K562 (cell line): ENCODE data around the gene C16orf92. TPM values are rescaled to one million over a fixed set of nuclear protein-coding genes. Genes with fewer than 3 reads are reported as not detected.
A peak's percentile ranks its signal among the peaks of the same experiment; 100 is the strongest.

ENCODE experiments used
- HNRNPLL ChIP-seq: fragments of 200-400 bp; formaldehyde crosslinking; IDR thresholded peaks from 2 replicates; pipeline ENCODE4 v1.6.1; 2017; ENCODE audit warnings: low read length, low read depth, mild to moderate bottlenecking; ENCODE audit not compliant: poor library complexity, severe bottlenecking
- LCOR ChIP-seq: sonication (generic); formaldehyde crosslinking; IDR thresholded peaks from 2 replicates; pipeline ENCODE4 v1.8.0; 2022; ENCODE audit warnings: mild to moderate bottlenecking, missing genetic modification reagents
- MTA1 ChIP-seq: fragments of 450-650 bp; IDR thresholded peaks from 2 replicates; pipeline ENCODE4 v1.6.1; 2017; ENCODE audit warnings: borderline replicate concordance
- NEUROD1 ChIP-seq: fragments of 150-350 bp; IDR thresholded peaks from 2 replicates; pipeline ENCODE4 v1.6.1; 2014; ENCODE audit warnings: borderline replicate concordance, low read length, low read depth; ENCODE audit not compliant: partially characterized antibody
- NRF1 ChIP-seq, 2 experiments: fragments of 450-650 bp; IDR thresholded peaks in 1 of 2; conservative IDR thresholded peaks in 1 of 2; 2 replicates each; pipeline ENCODE4 v1.6.1; 2014; ENCODE audit warnings: mild to moderate bottlenecking in 2 of 2
- RERE ChIP-seq: sonication (generic); formaldehyde crosslinking; IDR thresholded peaks from 2 replicates; pipeline ENCODE4 v1.8.0; 2023; ENCODE audit warnings: missing genetic modification reagents, mild to moderate bottlenecking, borderline replicate concordance
- SLC30A9 ChIP-seq: fragments of 250-450 bp; sonication (Bioruptor Pico); IDR thresholded peaks from 2 replicates; pipeline ENCODE4 v1.8.0; 2022; ENCODE audit warnings: mild to moderate bottlenecking, moderate library complexity
- ZBTB11 ChIP-seq, 3 experiments: fragments of 200-800 bp in 1 of 3; fragments of 250-450 bp in 1 of 3; fragments of 450-650 bp in 1 of 3; sonication (Bioruptor Pico) in 1 of 3; sonication (Bioruptor generic) in 1 of 3; formaldehyde crosslinking in 1 of 3; IDR thresholded peaks; 2 replicates each; pipeline versions ENCODE4 v1.6.1 to v1.8.0; 2016 to 2022; ENCODE audit warnings: mild to moderate bottlenecking in 2 of 3, missing genetic modification characterization in 2 of 3, missing compliant biosample characterization in 1 of 3, moderate library complexity in 1 of 3
- ZBTB33 ChIP-seq: sonication (generic); formaldehyde crosslinking; IDR thresholded peaks from 2 replicates; pipeline ENCODE4 v1.8.1; 2023; ENCODE audit warnings: mild to moderate bottlenecking, missing genetic modification reagents
- ZNF12 ChIP-seq: sonication (generic); formaldehyde crosslinking; IDR thresholded peaks from 2 replicates; pipeline ENCODE4 v1.4.0; 2020; ENCODE audit warnings: mild to moderate bottlenecking, missing genetic modification reagents
- ZZZ3 ChIP-seq: fragments of 450-650 bp; IDR thresholded peaks from 2 replicates; pipeline ENCODE4 v1.6.1; 2016; ENCODE audit warnings: antibody characterized with exemption, mild to moderate bottlenecking, moderate library complexity
- polyA plus RNA-seq, 8 experiments: library from polyadenylated mRNA; depleted of rRNA in 4 of 8; stranded (reverse) in 5 of 8; unstranded in 3 of 8; fragments of >200 nt; fragmentation: Nextera tagmentation in 2 of 8; fragmentation: Illumina TruSeq in 1 of 8; extraction: Ambion mirVana in 2 of 8; extraction: Trizol in 1 of 8; gene quantifications; 2 replicates each; pipeline versions ENCODE4 v1.2.1 to v1.2.3, GENCODE V29; 2011 to 2014; ENCODE audit warnings: inconsistent platforms in 1 of 8, missing spikeins in 1 of 8
- total RNA-seq, 7 experiments: library from RNA; depleted of rRNA in 6 of 7; stranded (reverse); fragments of >200 nt in 6 of 7; fragmentation: Illumina TruSeq in 2 of 7; extraction: Trizol in 2 of 7; gene quantifications; 2 replicates each; pipeline versions ENCODE4 v1.2.1 to v1.2.3, GENCODE V29; 2011 to 2021; ENCODE audit warnings: low replicate concordance in 1 of 7

C16orf92 gene
- total and polyA plus RNA-seq, 9 of the 15 experiments (the other 6 are each of a cell fraction or from before 2014, with no cell fraction given) = not detected

GRCh38 chr16:30052671-30053372, 29.8 kb downstream of the C16orf92 start (continued):
- peak; percentile 60 for TF ChIP-seq HNRNPLL
- TF ChIP-seq SLC30A9 (CRISPR knock-in tag) = no peak
- peak; percentile 89 for TF ChIP-seq RERE
- peak in 1 of 3 experiments; percentile 49; a peak in 1 of 6 replicates for TF ChIP-seq ZBTB11 (CRISPR knock-in tag; IDR thresholded peaks at IDR 0.05)
- peak; percentile 90 for TF ChIP-seq NEUROD1
- peak; percentile 95 for TF ChIP-seq ZZZ3
- TF ChIP-seq NRF1 (conservative IDR thresholded peaks at IDR 0.05 in 1 of 2, IDR thresholded peaks at IDR 0.05 in 1 of 2) = peak; percentile 80 to 84
- TF ChIP-seq MTA1 = 0 out of 2 replicates have a peak, but pooled peaks have one; percentile 29
- TF ChIP-seq ZBTB33 (CRISPR knock-in tag) = peak; percentile 76
- TF ChIP-seq ZNF12 (CRISPR knock-in tag) = 0 out of 2 replicates have a peak, but pooled peaks have one; percentile 43
- TF ChIP-seq LCOR (CRISPR knock-in tag) = peak; percentile 99
- TF ChIP-seq, all 486 proteins: peak for 140
